Stomach (tissue), 4 donors: ENCODE results near the gene ARID1B.

Source experiments
- CTCF ChIP-seq, 7 experiments: fragments of 450-650 bp in 4 of 7; fragments of 200-600 bp in 3 of 7; sonication (generic) in 3 of 7; IDR thresholded peaks; one replicate each; pipeline ENCODE4 v1.5.1; 2016 to 2019; ENCODE audit warnings: antibody characterized with exemption in 7 of 7, control low read depth in 2 of 7, mild to moderate bottlenecking in 1 of 7
- EP300 ChIP-seq: sonication (generic); formaldehyde crosslinking; IDR thresholded peaks from one replicate; pipeline ENCODE4 v1.6.1; 2017; ENCODE audit warnings: antibody characterized with exemption
- POLR2A ChIP-seq, 4 donors: fragments of 450-650 bp; IDR thresholded peaks; one replicate each; pipeline ENCODE4 v1.6.1; 2016; ENCODE audit warnings: antibody characterized with exemption in 4 of 4, control low read depth in 2 of 4, mild to moderate bottlenecking in 1 of 4, moderate library complexity in 1 of 4

DNA sequence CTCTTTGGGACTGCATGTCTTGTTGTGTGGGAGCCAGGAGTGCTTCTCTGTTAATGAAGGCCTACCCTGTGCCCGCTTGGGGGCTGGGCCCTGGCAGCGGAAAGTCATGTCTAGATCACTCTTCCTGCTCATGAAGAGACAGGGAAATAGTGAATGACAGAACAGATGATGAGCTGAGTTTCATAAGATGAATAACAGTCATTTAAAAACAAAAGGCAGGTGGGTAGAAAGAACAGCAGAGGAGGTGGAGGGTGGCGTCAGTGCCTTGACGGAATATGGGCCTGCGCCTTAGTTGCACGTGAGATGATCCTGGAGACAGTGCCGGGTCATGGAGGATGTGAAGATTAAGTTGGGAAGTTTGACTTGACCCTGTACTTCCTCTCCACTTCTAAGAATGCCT lies 85.5 kb downstream of the ARID1B start:
- TF ChIP-seq POLR2A (IDR thresholded peaks at IDR 0.05), result no peak
- TF ChIP-seq CTCF (IDR thresholded peaks at IDR 0.05), result no peak
- no peak for TF ChIP-seq EP300
